NCI-H2171 treated with DMSO at 0.1 percent for 48 hours (cell line): ENCODE results near the gene CCR2.
"Not testable (repeated sequence)": the region's sequence is repeated elsewhere in the genome, so short reads cannot be mapped to it uniquely, and the experiment has no call there.

ENCODE experiments used
- DNase-seq: peaks from one replicate; lab custom pipeline; 2025; lab: John Stamatoyannopoulos, UW

Gene CCR2

GRCh38 chr3:46353647-46354410 lies at the start of gene CCR2:
Gene CCR2 (plus strand): TSS chr3:46354111. CDS start chr3:46357528, 3,417 bp downstream.
- DNase-seq, result no peak

DNA sequence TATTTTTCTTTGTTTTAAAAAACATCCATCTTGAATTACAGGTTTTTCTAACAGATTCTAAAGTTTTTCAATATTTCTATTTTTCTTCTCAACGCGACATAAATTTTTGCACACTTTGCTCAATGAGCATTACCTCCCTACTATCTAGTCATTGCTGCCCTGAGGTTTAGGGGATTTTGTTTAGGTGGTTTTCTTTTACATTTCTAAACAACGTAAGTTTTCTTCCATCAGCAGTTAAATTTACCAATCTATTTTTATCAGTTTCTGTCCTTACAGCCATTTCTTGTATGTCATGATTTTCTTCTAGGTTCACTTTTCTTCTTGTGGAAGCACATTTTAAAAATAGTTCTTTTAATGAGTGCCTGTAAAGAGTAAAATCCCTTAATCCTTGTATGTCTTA lies 49.2 kb upstream of the CCR2 start:
- DNase-seq, result no peak

- DNase-seq, result no peak
These were observed 40.9 kb upstream of the CCR2 start for GRCh38 chr3:46312991-46313390.

GRCh38 chr3:46314517-46314916 lies 39.4 kb upstream of the CCR2 start:
- DNase-seq, result no peak

DNA sequence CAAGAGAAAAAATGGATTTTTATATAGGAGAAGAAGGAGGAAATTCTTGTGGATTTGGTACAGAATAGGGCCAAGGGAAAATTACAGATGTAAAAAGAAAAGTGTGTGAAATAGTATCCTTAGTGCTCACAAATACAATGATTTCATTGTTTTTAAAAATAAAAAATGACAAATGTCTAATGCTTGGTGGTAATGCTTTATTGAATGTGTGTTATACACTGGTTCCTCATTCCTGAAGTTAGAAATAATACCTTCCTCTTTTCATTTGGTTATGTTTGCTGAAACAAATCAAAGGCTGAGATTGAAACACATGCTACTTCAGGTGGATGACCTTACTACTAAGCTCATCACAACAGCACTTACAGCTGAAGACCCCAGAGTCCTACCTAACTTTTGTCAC lies 37.7 kb upstream of the CCR2 start:
- no peak for DNase-seq

GRCh38 chr3:46318207-46318927 lies 35.5 kb upstream of the CCR2 start:
- DNase-seq, result no peak

GRCh38 chr3:46321461-46322104 lies 32.3 kb upstream of the CCR2 start:
- no peak for DNase-seq

- no peak for DNase-seq
These were observed 29.9 kb upstream of the CCR2 start for GRCh38 chr3:46324036-46324435.

- no peak for DNase-seq
These were observed 28.1 kb upstream of the CCR2 start for GRCh38 chr3:46325645-46326300.

- not testable (repeated sequence) for DNase-seq
These were observed 23.2 kb upstream of the CCR2 start for GRCh38 chr3:46330676-46331075.

GRCh38 chr3:46334741-46335478 lies 19.0 kb upstream of the CCR2 start:
- no peak for DNase-seq

DNA sequence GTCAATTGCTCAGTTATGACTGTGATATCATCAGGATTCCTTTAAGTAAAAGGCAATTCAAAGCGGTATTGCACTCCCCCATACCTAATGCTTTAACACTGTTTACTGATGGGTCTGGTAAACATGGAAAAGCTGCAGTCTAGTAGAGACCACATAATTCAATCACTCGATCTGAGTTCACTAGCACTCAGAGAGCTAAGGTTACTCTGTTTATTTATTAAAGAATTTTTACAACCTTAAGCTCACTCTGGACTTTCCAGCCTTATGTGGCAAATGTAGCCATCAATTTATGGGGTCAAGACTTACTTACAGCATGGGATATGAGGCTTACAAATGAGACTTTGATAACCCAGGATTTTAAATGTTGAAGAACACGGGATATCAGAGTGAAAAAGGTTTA lies 18.4 kb upstream of the CCR2 start:
- no peak for DNase-seq

DNA sequence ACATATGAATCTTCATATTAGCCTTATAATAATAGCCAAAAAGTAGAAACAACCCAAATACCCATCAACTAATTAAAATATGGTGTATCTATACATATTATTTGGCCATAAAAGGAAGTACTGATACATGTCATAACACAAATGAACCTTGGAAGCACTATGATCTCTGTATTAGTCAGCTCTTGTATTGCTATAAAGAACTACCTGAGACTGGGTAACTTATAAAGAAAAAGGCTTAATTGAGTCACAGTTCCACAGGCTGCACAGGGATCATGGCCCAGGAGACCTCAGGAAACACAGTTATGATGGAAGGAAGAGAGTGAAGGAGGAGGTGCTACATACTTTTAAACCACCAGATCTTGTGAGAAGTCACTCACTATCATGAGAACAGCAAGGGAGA lies 16.0 kb upstream of the CCR2 start:
- no peak for DNase-seq

- no peak for DNase-seq
These were observed 15.1 kb upstream of the CCR2 start for GRCh38 chr3:46338840-46339239.

DNA sequence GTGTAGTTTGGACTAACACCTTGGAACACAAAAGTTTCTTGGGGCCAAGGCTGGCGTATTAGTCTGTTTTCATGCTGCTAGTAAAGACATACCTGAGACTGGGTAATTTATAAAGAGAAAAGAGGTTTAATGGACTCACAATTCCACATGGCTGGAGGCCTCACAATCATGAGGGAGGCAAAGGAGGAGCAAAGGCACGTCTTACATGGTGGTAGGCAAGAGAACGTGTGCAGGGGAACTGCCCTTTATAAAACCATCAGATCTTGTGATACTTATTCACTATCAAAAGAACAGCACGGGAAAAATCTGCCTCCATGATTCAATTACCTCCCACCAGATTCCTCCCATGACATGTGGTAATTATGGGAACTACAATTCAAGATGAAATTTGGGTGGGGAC lies 9.4 kb upstream of the CCR2 start:
- no peak for DNase-seq

- no peak for DNase-seq
These were observed 5.0 kb upstream of the CCR2 start for GRCh38 chr3:46348823-46349482.

DNA sequence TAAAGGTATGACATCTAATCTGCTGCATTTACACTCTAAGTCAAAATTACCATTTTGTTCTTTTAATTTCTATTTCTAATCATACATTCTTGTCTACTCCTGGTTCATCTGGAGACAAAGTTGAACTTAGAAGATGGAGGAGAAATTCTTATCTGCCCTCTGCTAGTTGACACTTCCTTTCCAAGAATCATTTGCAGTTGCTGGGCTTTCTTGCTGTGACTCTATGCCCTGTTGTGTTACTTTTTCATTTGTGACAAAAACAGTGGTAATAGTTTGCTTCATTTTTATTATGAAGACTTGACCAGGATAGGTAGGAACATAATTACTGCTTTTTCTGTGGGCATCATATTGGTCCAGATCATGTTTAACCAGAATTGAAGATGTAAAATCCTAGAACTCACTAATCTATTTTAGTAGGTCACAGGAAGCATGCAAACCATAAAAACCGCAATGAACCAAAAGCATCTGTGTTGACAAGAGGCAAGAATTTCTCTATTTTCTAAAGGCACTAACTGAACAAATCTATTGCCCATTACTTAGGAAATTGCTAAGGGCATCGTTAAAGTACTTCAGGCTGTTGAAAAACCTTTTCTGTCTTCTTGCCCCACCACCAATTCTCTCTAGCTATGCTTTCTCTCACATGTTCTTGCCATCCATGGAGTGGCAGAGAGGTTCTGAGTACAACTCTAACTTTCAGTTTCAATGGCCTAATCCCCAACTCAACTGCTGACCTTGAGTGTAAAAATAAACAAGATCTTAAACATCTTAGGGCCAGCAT lies 4.2 kb upstream of the CCR2 start:
- DNase-seq, result no peak

DNA sequence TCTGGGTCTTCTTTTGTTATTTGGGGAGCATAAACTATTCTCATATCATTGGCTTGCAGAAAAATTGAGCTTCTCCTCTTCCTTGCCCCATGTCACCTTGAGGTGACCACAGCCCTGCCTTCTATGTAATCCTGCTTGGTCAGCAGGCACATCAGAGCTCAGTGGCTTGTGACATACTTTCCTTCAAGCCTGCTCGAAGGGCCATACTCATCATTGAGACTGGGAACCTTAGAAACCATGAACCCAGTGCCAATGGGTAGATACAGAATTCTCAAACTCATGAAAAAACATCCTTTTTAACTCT lies 3.7 kb upstream of the CCR2 start:
- DNase-seq, result no peak

DNA sequence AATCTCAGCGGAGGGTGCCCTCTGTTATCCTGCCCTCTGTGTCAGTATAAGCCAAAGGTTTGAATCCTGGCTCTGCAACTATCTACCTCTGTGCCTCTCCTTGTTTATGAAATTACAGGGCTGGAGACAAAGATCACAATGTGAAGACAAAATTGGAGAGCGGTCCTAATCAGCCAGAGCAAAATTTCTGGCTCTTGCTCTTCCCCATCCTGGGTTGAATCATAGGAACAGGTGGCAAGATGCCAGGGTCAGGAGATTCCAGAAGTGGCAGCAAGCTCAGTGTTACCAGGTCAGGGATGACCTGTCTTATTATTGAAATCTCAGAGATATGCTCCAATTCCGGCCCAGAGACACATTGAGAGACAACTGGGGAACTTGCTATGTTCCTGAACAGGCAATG lies 2.3 kb upstream of the CCR2 start:
- DNase-seq, result no peak

GRCh38 chr3:46353090-46353489 lies 821 bp upstream of the CCR2 start:
- DNase-seq, result no peak

GRCh38 chr3:46354478-46354877 lies 567 bp downstream of the CCR2 start:
- DNase-seq, result no peak
